DOHH2 (cell line): ENCODE results near the gene ICOSLG.

Experiments
- CTCF ChIP-seq: fragments of 200-600 bp; sonication (generic); IDR thresholded peaks from one replicate; pipeline ENCODE4 v1.5.1; 2014; ENCODE audit warnings: antibody characterized with exemption, mild to moderate bottlenecking, low read depth, low read length; ENCODE audit not compliant: poor library complexity, severe bottlenecking
- EZH2phosphoT487 ChIP-seq: fragments of 200-600 bp; sonication (generic); IDR thresholded peaks from 2 replicates; pipeline ENCODE4 v1.6.1; 2017; ENCODE audit warnings: borderline replicate concordance, mild to moderate bottlenecking, antibody characterized with exemption, low read length, moderate library complexity, mixed read lengths

GRCh38 chr21:44272284-44272858, 31.6 kb upstream of the ICOSLG start:
- TF ChIP-seq CTCF (no peak), EZH2phosphoT487 (no peak)
